HG03439 (cell line): ENCODE data around the gene TOR3A.
"Not testable (repeated sequence)": the region's sequence is repeated elsewhere in the genome, so short reads cannot be mapped to it uniquely, and the experiment has no call there.

ENCODE experiments used
- ATAC-seq: cut with Tn5 transposase; IDR thresholded peaks from one replicate; pipeline ENCODE4 v1.9.1; 2021; ENCODE audit warnings: mild to moderate bottlenecking, moderate library complexity; ENCODE audit not compliant: unreplicated experiment

The TOR3A gene

DNA sequence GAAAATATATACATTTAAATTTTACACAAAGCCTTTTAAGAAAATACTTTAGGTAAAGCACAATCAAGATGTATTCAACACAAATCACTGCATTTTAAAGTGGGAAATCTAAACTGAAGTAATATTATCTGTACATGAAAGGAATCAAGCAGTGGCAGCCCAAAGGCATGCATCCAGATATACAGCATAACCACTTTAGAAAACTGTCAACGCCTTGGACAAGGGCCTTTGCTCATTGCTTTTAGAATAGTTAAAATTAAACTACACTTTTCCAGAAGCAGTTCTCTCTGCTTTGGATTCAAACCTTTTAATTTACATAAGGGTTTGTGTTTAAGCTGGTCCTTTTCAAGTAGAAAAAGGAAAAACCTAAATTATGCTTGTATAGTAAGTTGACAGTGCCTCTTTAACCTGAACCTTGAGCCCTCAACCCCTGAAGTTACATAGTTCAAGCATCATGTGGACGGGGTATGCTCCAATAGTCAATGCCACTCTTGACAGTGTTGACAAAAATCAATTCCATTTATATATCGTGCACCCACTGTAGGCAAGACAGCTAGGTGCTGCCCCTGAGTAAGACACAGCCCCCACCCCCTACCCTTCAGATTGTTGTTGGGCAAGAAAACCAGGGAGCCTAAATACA is 22.9 kb downstream of the TOR3A start:
- no peak for ATAC-seq

DNA sequence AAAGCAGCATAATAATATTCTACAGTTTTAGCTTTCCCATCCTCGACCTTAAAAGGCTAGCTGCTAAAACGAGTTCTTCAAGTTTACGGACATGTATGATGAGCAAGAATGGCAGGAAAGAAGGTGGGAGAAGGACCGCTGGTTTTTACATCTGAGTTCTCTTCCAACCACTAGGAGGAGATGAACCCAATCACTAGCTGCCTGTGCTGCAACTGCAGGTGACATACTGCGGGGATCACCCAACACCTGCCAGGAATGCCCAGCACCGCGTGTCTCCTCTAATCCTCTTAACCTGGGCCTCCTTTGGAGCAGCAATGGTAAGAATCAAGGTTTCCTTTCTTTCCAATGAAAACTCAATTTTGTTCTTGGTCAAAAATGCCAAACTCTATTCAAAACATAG is 23.5 kb downstream of the TOR3A start:
- no peak for ATAC-seq

GRCh38 chr1:179107706-179108629 is 26.1 kb downstream of the TOR3A start:
- no peak for ATAC-seq

- no peak for ATAC-seq
These were observed 26.8 kb downstream of the TOR3A start for GRCh38 chr1:179108644-179109043.

DNA sequence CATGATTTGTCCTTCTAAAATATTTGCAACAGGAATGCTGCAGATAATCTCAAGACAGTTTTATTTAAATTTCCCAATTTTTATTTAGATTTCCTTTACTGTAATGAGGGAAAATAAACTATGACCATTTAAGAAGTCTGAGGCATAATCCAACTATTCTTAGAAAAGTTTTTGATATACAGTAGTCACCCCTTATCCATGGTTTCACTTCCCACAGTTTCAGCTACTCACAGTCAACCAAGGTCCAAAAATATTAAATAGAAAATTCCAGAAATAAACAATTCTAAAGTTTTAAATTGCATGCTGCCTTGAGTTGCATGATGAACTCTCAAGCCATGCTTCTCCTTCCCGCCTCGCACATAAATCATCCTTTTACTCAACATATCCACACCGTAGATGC is 33.3 kb downstream of the TOR3A start:
- ATAC-seq = no peak

DNA sequence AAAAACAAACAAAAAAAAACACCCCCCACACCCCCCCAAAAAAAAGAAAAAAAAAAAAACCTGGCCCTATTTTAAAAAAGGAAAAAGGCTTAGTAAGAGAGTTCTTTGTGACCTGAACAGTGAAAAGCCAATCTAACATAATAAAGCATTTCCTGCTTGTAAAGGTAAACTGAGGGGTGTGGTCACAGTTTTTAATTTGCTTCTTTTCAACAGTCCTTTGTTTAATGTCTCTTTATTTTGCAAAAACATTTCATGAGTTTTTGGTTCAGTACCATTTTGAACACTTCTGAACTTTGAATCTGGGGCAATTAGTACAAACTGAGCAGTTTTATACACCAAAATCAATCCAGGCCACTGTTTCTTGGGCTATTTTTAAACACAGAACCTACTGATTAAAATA is 37.6 kb downstream of the TOR3A start:
- ATAC-seq = no peak

GRCh38 chr1:179120736-179121135 is 38.9 kb downstream of the TOR3A start:
- ATAC-seq = no peak

- ATAC-seq = no peak
These were observed 39.5 kb downstream of the TOR3A start for GRCh38 chr1:179121159-179121938.

DNA sequence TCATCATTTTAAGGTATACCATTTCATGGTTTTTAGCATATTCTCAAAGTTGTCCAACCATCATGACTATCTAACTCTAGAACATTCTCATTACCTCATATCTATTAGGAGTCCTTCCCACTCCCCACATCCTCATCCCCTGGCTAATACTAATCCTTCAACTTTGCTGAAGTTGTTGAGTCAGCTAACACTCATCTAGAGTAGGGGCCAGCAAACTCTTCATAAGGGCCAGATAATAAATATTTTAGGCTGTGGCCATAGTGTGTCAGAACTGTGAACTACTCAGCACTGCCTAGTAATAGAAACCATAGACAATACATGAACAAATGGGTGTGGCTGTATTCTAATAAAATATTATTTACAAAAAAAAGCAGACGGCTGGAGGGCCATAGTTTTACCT is 43.0 kb downstream of the TOR3A start:
- ATAC-seq = no peak

DNA sequence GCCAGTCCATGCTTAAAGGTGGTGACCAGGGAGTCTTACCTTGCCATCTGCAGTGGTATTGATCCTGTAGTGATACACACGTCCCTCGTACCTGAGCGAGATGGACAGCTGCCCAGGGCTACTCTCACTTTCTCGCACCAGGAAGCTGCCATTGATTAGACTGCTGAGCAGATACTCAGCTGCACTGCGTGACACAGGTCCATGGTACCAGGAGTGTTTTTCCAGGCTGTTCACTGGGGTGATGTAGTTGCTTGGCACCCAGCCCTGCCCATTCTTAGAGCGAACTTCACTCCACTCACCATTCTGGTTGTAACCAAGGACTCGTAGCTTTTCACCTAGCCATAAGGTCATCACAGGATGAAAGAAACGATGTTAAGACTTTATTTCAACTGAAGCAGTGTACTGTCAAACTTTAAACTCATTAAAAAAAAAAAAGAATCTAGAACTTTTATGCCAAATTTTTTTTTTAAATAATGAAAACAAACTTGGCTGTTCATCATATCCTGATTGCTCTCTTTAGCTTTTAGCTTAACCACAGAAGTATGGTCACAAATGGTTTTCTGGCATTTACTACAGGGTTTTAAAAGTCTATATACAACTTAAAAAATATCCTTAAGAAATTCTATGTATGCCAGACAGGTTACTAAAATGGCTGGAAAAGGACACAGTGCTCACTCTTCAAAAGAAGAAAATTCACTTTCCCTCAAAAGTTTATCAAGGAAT is 44.6 kb downstream of the TOR3A start:
- ATAC-seq = no peak

DNA sequence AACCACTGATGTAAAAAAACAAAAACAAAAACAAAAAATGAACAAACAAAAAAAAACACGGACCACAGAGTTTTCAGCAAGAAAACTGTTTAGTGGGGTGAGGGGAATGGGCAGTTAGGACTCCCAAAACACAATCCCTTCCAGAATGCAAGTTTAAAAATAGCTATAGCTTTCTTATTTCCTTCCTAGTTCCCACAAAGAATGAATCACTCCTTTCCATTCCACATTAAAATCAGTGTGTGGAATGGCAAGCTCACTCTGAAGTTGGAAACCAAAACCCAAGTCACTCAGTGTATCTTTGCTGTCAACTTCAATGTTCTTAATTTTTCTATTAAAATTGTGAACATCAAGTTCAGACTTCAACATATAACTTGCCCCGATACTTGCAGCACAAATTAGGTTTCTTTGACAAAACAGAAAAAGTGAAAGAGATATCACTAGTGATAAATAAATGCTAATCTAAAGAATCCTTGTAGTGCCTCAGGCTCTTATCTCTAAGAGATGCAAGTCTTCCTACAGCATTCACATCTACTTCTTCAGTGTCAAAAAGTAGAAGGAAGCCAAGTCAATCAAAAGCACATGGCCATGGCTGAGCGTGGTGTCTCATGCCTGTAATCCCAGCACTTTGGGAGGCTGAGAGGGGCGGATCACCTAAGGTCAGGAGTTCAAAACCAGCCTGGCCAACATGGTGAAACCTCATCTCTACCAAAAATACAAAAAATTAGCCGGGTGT is 45.5 kb downstream of the TOR3A start:
- no peak for ATAC-seq

GRCh38 chr1:179128520-179128919 is 46.6 kb downstream of the TOR3A start:
- no peak for ATAC-seq

GRCh38 chr1:179129702-179130473 is 48.0 kb downstream of the TOR3A start:
- peak; percentile 96 for ATAC-seq

GRCh38 chr1:179135168-179135567 is 53.3 kb downstream of the TOR3A start:
- not testable (repeated sequence) for ATAC-seq

GRCh38 chr1:179135707-179136106 is 53.8 kb downstream of the TOR3A start:
- not testable (repeated sequence) for ATAC-seq

DNA sequence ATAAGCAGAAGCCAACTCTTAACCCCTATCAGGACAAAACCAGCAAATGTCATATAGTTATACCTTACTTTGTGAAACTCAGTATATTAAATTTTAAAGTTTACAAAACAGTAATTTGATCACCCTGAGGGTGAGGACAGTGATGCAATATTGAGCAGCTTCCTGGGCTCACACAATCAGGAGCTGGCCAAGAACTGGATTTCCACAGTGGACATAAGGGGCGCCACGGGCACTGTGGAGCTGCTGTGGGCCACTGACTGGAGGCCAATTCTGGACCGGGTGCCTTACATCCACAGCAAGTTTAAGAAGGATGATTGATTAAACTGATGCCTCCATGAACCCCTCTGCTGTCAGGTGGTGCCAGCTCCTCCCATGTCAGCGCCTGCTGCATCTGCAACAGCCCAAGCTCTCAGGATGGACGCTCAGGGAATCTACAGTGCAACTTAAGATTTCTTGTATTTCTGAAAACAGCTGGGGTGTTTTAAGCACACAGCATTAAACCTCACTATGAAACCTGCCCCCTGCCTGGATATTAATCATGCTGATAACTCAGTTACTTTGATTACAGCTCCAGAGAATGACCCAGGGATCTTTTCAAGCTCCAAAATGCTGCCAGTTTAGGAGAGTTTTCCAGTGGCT is 55.9 kb downstream of the TOR3A start:
- no peak for ATAC-seq

GRCh38 chr1:179138755-179139154 is 56.9 kb downstream of the TOR3A start:
- not testable (repeated sequence) for ATAC-seq

DNA sequence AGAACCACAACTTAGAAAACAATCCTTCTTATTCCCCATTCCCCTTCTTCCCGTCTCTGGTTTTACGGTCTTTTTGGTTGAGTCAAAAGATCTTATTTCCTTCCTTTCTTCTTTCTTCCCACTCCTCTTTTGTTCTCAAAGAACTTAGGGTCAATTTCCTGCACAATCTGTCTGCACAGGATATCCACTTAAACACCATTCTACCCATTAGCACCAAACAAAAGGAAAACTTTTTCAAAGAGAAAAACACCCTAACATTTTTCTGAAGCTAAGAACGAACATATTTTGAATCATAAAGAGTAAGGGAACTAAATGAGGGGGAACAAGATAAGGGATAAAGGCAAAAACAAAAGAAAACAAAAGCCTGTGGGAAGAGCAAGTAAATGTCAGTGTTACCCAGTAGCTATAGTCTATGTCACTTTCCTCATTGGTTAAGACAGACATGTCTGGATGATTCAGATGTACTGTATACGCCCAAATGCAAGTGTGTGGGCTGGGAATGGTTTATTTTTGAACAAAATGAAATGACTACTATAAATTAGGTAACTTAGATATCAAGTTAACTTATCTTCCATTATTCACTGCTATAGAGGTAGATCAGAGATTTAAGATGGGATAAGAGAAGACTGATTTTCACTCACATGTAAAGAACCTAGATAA is 59.9 kb downstream of the TOR3A start:
- no peak for ATAC-seq
